Stimulated activated CD8-positive, alpha-beta memory T cell treated with anti-CD3 and anti-CD28 coated beads, Interleukin-2, amount 100 ng/mL, for 48 hours (primary cell): ENCODE measurements around the gene LRP1.
"Not testable (repeated sequence)": the region's sequence is repeated elsewhere in the genome, so short reads cannot be mapped to it uniquely, and the experiment has no call there.

Experiments
- DNase-seq, 2 donors: peaks; one replicate each; pipeline ENCODE4 v3.0.0-alpha.2; 2020; ENCODE audit warnings: low read depth in 2 of 2

Gene LRP1

DNA sequence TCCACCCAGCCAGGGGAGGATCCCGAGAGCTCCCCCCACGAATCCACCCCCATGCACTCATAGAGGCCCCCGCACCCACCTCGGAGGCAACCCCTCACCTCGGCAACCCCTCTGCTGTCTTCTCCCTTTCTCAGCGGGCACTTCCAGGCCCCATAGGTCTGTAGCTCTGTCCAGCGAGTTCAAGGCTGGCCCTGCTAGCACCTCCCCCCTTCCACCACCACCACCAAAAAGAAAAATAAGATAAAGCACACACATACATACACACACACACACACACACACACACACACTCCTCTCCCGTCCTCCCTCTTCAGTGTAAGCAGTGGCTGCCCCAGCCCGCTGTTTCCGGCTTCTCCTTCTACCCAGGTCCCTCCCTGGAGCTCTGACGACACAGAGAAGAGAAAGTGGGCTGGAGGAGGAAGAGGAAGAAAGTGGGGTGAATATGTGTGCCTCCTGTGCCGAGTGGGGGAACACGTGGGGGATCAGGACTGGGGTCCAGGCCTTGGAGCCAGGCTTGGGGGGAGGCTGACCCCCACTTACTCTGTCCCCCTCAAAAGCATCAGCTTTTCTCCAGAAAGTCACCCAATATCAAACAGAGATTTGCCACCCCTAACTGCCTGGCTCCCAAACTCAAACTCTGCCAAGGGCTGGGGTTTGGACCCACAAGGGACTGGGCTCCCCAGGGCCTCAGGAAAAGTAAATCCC lies 17.1 kb upstream of the LRP1 start, which contains the start of gene STAT6:
STAT6 (minus strand) TSS at position 332 of the 704 bp plus-strand sequence. CDS start 3,084 bp downstream, outside the sequence.
- DNase-seq: peak; percentile 51 to 65

DNA sequence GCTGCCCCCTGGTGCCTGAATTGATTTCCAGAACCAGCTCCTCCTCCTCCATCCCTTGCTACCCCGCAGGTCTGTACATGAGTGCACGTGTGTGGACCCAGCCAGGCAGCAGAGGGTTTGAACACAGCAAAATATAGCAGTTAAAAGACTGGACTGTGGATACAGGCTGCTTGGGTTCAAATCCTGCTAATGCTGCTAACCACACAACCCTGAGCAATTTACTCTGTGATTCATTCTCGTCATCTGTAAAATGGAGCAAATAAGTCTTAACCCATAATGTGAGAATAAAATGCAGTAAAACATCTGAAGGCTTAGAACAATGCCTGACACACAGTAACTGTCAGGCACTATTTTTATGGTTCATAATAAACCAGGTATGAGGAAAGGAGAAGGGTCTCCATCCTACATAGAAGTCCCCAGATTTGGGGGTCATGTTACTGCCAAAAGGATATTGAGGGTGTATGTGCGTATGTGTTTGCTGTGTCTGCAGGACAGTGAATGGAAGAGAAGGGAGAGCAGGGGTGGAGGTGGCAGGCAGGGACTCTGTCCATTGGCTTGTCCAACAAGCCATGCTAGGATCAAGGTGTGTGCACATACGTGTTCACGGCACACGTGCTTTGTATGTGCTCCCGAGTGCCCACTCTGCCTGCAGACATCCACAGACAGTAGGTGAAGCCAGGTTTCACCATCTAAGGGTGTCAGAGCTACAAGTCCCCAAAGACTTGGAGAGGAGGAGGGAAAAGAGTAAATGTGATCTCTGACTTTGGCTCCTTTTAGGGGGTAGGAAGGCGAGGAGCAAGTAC lies 15.6 kb upstream of the LRP1 start:
- no peak for DNase-seq

DNA sequence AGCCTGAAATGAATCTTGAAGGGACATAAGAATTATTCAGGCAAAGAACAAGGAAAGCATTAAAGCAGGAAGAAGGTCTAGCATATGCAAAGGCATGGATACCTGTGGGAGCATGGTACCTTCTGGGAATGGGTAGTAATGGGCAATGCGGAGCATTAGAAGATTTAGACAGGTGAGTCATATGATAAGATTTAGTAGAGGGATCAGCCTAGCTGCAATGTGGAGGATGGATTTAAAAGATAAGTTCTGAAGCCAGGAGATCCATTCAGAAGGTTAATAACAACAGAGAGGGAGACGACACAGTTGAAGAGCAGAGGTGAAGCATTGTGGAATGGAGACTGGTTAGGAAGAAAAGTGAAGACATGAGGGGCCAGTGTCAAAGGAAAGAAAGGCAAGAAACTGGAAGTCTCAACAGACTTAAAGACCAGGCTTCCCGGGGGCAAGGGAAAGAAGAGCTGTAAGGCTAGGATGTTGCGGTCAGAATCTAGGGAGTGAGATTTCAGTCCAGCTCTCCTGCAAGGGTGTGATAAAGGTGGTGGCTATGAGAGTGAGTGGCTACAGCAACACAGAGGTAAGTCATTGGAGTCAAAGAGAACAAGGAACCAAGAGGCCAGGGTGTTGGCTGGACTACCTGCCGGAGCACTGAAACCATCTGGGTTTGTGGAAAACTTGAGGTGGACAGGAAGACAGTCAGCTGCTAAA lies 11.6 kb upstream of the LRP1 start:
- DNase-seq: no peak

DNA sequence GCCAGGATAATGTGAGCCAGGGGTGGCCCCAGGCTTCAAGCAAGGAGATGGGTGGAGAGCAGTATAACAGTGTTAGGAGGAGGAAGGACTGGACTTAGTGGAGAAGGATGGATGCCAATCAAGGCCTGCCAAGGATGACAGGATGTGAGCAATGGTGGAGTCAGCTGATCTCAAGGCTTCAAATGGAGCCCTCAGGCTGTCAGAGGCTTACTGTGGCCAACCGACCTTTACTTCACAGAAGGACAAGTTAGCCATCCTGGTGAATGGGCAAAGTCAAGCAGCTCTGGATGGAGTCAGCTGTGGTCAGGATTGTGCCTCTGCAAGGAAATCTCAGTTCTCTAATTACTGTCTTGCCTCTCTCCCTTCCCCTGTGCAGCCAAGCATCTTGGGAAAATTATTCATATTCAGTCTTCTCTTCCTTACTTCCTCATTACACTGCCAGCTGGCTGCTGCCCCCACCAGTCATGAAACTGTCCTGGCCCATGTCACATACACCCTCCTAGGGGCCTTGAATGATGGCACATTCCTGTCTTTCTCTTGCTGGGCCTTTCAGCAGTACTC lies 9.5 kb upstream of the LRP1 start:
- DNase-seq: no peak

DNA sequence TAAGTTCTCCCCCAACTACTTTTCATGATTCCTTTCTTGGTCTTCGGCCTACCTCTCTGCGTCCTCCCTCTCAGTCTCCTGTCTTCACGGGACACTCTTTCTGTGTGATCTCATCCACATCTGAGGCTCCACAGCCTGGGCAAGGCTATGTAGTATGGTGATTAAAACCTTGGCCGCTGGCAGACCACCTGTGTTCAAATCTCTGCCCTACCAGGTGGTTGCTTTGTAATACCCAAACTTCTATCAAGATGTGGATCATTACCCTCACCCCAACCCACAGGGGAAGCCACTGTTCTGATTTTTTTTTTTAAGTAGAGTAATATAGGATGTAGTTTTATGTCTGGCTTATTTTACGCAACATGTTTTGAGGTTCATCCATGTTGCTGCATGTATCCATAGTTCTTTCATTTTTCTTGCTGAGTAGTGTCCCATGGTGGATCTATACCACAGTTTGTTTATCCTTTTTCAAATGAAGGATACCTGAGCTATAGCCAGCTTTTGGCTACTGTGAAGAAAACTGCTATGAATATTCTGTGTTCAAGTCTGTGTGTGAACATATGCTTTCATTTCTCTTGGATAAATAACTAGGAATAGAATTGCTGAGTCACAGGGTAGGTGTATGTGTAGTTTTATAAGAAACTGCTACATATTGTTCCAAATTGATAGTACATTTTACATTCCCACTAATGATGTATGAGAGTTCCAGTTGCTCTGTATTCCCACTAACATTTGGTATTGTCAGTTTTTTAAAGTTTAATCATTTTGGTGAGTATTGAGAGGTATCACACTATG lies 8.8 kb upstream of the LRP1 start:
- no peak for DNase-seq

DNA sequence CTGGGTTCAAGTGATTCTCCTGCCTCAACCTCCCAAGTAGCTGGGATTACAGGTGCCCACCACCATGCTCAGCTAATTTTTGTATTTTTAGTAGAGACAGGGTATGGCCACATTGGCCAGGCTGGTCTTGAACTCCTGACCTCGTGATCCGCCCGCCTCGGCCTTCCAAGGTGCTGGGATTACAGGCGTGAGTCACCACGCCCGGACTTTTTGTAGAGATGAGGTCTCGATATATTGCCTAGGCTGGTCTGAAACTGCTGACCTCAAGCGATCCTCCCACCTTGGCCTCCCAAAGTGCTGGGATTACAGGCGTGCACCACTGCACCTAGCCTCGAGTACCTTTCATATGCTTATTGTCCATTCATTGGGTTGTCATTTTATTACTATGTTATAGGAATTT lies 7.6 kb upstream of the LRP1 start:
- not testable (repeated sequence) for DNase-seq

DNA sequence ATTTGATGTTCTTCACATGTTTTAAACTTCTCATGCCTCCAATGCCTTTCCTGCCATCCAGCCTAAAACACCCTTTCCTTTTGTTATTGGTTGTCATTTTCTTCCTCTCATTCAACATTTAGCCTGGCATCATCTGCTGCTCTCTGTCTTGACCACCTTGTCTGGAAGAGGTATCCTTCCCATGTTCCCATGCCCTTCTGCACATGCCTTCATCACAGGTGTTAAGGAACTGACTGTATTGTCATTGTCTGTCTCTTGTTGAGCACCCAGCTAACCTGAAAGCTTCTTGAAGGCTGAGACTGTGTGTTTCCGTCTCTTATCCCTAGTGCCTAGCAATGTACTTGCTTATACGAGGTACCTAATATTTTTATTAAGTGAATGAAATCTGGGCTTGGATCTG lies 4.5 kb upstream of the LRP1 start:
- no peak for DNase-seq

DNA sequence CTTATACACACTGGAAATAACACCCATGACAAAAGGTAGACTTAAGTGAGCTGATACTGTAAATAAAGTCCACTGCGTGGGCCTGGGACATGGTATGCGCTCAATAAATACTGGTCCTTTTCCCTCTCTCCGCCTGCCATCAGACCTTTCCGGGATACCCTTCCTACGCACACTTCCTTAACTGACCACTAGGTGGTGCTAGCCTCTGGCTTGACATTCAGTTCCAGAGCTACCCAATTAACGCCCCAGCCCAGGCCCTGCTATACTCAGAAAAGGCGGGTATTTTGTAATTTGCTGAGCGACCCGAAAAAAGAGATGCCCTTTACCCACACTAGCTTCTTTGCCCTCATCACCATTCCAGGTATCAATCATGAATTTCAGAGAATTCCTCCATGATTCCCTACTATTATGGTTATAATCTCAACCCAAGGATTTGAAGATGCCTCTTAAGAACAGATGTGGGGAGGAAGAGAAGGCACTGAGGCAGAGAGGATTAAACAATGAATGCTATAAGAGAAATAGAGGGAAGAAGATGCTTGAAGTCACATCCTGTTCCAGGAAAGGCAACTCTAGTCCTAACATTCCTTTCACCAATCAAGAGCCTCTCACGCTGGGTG lies 3.9 kb upstream of the LRP1 start:
- DNase-seq: peak; percentile 33 to 63

DNA sequence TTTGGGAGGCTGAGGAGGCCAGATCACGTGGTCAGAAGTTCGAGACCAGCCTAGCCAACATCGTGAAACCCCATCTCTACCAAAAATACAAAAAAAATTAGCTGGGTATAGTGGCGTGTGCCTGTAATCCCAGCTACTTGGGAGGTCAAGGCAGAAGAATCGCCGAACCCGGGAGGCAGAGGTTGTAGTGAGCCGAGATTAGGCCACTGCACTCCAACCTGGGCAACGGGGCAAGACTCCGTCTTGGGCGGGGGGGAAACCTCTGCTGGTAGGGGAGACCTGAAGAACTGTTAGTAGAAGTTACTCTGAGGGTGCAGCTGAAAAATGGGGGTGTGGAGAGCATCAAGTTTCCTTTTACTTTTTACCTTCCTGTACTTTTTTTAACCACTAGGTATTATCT lies 2.2 kb upstream of the LRP1 start:
- no peak for DNase-seq

DNA sequence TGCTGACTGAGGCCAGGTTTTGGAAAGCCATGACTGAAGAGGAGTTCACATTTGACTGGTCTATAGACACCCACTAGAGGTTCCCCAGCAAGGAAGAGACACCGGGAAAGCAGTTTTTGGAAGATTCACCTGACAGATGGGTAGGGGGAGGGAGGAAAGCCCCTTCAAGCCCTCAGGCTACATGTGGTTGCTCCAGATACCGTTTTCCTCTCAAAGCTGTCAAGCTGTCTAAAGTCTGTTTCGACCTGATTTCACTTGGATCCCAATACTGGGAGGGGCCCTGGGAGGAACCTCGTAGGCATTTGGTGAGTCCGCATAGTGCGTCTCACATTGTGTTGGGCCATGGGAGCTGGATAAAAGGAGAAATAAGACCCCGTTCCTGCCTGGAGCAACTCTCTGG lies 1.7 kb upstream of the LRP1 start:
- no peak for DNase-seq

DNA sequence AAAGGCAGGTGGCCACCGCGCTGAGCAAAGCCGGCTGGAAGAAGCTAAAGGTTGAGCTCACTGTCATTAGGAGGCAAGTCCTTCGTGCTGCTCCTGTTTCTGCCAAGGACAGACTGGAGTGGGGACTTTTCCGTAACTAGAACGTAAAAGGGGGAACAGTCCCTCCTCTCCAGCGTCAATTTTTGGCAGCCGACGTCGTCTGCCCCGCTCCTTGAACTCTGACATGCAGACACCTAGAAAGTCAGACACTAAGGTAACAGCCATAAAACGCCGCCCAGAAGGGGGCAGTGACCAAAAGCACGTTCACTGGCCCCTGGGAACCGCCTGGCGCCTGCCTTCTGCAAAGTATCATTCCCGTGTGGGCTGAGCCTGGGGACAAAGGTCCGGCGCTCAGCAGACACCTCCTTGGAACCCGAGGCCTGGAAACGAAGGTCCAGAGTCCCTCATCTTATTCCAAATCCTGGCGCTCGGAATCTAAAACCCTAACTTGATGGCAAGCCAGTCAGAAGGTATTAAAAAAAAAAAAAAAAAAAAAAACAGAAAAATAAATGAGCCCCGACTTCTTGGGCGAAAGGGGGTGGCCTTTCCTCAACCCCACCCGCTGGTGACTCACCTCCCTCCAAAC lies 1.1 kb upstream of the LRP1 start:
- DNase-seq: peak; percentile 22 to 39

DNA sequence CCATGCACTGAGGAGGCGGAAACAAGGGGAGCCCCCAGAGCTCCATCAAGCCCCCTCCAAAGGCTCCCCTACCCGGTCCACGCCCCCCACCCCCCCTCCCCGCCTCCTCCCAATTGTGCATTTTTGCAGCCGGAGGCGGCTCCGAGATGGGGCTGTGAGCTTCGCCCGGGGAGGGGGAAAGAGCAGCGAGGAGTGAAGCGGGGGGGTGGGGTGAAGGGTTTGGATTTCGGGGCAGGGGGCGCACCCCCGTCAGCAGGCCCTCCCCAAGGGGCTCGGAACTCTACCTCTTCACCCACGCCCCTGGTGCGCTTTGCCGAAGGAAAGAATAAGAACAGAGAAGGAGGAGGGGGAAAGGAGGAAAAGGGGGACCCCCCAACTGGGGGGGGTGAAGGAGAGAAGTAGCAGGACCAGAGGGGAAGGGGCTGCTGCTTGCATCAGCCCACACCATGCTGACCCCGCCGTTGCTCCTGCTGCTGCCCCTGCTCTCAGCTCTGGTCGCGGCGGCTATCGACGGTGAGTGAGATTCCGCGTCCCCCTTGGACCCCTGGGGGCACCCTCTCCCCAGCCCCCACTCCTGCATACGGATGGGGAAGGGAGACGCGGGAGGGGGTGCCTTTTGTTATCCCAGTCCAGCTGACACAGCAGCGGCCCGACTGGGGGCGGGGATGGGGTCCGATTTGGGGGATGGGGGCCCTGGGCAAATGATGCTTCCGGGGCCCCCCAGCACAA lies 400 bp downstream of the LRP1 start:
- no peak for DNase-seq

DNA sequence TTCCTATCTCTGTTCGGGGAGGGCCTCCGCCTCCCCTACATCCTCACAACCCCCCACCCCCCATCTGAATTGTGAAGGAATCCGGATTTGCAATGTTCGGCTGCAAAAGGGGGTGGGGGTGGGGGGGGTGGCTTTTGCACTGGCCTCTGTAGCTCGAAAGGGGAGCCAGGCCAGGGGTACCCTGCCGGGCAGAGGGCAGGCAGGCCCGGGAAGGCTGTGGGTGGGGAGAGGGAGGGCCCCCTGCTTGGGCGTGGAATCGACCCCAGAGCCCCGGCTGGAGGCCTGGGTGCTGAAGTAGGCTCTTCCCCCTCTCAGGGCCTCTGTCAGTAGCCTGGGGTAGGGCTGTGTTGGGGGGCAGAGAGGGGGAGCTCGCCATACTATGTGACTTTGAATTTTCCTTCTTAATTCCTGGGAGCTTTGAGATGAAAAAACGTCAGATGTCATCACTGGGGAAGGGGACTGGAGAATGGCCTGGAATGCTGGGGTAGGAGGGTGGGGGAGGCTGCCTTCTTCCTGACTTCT lies 1.1 kb downstream of the LRP1 start:
- no peak for DNase-seq

DNA sequence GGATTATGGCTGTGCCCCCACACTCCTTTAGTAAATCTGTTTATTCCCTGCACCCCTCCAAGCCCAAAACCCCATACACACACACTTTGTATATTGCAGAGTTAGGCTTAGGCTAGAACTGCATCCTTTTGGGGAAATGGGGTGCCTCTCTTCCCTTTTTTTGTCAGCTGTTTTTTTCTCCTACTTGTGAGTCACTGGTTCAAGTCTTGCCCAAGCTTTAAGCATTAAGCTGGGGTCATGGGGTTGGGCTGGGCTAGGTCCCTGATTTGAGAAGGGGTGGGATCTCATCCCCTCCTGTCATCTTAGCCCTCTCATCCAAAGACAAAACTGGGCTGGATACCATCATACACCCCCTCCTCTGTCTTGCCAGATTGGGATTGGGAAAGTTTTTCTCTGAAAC lies 1.6 kb downstream of the LRP1 start:
- DNase-seq: no peak

DNA sequence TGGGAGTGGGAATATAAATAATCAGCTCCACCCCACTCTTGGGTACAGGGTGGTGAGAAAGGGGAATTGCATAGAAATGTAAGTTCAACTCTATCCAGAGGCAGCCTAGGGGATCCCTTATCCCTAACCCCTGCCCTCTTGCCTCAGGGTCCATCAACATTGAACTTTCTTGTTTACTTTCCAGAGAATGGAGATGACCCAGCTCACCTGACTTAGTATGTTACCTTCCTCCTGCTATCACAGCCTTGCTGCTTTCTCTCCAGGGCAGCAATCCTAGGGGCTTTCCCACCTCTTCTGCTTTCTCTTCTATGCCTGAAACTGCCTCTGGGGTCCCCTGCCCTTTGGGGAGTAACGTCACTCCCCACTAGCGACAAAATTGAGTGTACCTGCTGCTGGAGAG lies 2.7 kb downstream of the LRP1 start:
- DNase-seq: no peak

DNA sequence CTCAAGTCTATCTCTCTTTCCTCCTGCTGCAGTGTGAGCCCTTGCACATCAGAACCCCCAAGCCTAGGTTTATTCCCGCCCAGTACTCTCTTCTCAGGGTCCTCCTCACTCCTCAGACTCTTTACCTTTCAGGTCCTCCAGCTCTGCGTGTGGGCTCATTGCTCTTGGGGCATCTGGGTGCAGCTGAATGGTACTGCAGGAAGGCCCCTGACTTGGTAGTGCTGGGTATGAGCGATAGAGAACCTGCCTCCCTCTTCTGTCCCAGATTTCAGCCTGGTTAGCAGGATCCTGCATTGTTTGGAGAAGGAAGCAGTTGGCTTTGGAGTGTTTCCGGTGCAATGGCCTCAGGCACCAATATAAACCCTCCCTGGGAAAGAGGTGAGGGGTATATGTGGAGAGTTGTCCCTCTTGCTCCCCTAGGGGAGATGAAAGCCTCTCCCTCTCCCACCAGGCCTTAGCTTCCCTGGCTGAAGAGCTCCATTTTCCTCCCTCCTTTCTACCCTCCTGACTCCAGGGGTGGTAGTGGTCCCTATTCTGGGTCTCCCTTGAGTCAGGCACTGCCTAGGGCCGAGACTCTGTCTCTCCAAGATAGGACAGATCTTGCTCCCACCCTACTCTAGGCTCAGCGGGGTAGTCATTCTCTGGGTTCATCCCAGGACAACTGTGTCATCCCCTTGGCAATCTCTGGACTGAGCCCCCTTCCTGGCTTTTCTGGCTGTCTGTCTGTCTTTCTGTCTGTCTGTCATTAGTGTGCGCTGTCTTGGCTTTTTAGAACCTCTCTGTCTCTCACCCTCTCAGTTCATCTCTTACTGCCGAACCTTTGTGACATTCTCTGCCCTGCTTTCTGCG lies 3.8 kb downstream of the LRP1 start:
- no peak for DNase-seq

DNA sequence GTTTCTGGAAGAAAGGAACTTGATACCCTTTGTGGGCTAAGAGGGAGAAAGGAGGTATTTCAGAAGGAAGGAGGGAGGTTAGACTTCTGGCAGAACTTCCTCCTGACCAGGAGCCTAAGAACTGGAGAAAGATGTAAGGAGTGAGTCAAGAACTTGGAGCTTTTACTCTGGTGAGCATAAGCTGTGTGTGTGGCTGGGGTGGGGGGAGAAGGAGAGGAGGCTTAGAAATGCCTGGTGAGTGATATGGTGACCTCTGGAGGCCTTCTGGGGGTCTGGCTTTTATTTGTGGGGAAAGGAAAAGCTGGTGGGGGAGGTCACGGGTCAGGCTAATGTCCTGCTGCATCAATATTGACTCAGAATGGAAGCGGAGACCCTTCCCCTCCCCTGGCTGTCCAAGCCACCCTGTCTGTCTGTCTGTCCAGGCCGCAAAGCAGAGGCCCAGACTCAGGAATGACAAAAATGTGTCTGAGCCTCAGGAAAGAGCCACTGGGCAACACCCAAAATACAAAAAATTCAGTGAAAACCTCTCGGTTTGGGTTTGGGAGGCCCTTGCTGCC lies 4.8 kb downstream of the LRP1 start:
- no peak for DNase-seq

DNA sequence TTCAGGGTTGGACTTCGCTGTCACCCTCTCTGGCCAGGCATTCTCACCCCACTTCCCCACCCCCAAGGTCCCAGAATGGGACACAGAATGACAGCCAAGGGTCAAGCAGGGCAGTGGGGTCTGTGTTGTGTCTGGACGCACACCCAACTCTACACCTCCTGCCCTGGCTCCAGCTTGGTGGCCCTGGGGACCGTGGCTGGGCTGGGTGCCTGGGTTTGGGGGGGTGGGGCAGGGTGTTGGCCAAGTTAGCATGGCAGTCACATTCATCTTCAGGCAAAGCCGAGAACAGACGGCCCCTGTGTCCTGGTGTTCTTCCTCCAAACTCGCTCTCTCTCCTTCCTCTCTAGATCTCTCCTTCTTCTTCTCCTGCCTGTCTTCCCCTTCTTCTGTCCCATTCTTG lies 5.6 kb downstream of the LRP1 start:
- no peak for DNase-seq
